ENCODE results near the gene NXN.

DNA sequence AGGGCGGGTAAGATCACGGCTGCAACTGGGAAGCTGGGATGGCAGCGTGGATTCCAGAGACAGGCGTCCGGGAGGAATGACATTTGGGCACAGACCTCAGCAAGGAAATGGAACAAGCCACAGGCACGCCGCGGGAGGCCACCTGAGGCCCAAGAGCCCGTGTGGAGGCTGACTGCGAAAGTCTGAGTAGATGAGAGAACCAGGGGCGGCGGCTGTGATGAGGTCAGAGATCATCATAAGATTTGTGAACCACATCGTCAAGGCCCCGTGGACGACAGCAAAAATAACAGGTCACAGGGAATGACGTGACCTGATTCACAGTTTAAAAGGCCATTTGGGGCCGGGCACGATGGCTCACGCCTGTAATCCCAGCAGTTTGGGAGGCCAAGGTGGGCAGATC, 149.2 kb downstream of the NXN start:
- TF ChIP-seq, protein P1, sequence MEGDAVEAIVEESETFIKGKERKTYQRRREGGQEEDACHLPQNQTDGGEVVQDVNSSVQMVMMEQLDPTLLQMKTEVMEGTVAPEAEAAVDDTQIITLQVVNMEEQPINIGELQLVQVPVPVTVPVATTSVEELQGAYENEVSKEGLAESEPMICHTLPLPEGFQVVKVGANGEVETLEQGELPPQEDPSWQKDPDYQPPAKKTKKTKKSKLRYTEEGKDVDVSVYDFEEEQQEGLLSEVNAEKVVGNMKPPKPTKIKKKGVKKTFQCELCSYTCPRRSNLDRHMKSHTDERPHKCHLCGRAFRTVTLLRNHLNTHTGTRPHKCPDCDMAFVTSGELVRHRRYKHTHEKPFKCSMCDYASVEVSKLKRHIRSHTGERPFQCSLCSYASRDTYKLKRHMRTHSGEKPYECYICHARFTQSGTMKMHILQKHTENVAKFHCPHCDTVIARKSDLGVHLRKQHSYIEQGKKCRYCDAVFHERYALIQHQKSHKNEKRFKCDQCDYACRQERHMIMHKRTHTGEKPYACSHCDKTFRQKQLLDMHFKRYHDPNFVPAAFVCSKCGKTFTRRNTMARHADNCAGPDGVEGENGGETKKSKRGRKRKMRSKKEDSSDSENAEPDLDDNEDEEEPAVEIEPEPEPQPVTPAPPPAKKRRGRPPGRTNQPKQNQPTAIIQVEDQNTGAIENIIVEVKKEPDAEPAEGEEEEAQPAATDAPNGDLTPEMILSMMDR (IDR thresholded peaks at IDR 0.05) = no peak
- no peak for TF ChIP-seq POLR2A (IDR thresholded peaks at IDR 0.05)
